Measurements from ENCODE around the gene RPS23.
"Not testable (repeated sequence)": the region's sequence is repeated elsewhere in the genome, so short reads cannot be mapped to it uniquely, and the experiment has no call there.

RPS23 gene

DNA sequence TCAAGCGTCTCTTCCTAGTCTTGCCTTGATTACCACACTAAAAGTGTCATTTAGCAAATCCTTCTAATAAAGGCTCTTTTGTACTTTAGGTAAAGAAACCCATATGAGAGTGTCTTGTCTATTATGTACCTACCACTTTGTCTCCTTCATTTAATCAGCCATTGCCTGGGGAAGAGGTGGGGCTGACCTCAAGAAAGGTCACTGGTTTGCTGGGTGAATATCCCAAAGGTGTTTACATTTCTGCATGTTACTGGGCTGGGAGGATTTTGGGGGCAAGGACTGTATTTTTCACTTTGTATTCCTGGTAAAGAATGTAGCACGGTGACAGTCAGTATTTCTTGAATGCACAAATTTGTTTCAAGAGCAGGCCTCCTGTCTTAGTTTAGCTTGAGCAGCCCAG lies 11.9 kb upstream of the RPS23 start:
- no peak for DNase-seq (ENCODE audit: low read depth in 4 of 4, low spot score in 1 of 4)

DNA sequence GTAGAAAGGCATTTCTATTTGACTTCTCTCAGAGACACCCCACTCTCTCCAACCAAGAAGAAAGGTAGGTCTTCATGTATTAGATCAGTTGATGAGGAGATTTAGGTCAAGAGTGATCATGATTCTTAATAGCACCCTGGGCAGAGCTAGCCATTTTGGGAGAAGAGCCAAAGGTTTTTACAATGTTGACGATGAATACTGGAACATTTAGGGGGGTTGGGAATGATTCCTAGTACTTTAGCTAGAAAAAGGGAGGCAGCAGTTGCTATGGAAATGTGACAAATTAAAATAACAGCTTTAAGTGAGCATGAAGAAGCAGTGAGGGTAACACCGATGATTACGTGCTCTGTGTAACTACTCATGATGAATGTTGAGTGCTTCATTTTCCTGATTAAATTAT lies 9.5 kb upstream of the RPS23 start:
- DNase-seq (ENCODE audit: low read depth in 4 of 4, low spot score in 1 of 4), result no peak

DNA sequence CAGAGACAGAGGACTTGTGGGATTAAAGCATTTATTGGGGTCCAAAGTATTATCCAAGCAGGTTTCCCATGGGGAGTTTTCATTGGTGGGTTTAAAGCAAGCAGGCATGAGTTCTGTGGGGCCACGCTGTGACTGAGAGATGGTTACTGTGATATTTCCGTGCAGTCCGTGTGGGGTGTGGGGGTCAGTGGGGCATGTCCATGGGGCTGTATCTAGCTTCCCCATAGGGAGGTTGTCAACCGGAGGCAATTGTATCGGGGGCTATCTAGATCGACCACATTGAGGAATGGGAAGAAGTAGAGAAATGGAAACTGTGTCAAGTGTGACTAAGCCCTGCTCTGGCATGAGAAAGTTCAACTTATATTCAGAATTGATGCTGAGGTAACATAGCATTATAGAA lies 7.1 kb upstream of the RPS23 start:
- no peak for DNase-seq (ENCODE audit: low read depth in 4 of 4, low spot score in 1 of 4)

DNA sequence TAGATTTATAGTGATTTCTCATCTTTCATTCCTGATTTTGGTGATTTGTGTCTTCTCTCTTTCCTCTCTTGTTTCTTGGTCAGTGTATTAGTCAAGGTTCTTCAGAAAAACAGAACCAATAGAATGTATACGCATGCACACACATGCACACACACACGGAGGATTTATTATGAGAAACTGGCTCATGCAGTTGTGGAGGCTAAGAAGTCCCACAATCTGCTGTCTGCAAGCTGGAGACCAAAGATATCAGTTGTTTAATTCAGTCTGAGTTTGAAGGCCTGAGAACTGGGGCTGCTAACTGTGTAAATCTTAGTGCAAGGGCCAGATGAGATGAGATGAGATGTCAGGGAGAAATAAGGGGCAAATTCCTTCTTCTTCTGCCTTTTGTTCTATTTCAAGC lies 5.7 kb upstream of the RPS23 start:
- no peak for DNase-seq (ENCODE audit: low read depth in 4 of 4, low spot score in 1 of 4)

DNA sequence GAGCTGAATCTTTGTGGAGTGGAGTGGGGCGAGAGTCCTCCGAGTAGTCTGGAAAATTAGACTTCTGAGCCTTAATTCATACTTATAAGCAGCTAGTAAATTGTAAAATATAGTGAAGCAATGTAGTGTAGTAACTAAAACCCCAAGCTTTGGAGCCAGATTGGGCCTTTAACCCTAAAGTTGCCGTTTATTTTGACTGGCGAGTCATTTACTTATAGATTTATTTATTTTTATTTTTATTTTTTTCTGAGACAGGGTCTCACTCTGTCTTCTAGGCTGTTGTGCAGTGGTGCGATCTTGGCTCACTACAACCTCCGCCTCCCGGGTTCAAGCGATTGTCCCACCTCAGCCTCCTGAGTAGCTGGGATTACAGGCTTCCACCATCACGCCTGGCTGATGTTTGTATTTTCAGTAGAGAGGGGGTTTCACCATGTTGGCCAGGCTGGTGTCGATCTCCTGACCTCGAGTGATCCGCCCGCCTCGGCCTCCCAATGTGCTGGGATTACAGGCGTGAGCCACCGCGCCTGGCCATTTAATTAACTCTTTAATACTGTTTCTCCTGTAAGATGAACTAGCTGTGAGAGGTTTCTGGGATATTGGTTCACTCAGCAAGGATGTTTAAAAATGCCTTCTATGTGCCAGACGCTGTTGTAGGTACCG lies 687 bp upstream of the RPS23 start:
- DNase-seq (ENCODE audit: low read depth in 4 of 4, low spot score in 1 of 4), result no peak

DNA sequence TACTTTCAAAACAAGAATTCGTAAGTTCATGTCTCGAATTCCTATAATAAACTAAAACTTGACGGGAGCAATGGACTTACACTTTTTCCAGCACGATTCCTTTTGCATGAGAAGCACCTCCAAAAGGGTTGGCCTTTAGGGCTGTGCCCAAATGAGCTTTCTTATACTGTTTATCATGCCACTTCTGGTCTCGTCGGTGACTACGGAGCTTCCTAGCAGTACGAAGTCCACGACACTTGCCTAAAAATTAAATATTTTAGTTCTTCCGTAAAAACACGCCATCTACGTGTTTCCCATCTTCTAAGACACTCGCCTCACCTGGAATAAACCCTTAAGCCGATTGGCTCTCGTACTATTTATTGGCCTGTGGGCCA lies 554 bp downstream of the RPS23 start:
- DNase-seq (ENCODE audit: low read depth in 4 of 4, low spot score in 1 of 4), result no peak

DNA sequence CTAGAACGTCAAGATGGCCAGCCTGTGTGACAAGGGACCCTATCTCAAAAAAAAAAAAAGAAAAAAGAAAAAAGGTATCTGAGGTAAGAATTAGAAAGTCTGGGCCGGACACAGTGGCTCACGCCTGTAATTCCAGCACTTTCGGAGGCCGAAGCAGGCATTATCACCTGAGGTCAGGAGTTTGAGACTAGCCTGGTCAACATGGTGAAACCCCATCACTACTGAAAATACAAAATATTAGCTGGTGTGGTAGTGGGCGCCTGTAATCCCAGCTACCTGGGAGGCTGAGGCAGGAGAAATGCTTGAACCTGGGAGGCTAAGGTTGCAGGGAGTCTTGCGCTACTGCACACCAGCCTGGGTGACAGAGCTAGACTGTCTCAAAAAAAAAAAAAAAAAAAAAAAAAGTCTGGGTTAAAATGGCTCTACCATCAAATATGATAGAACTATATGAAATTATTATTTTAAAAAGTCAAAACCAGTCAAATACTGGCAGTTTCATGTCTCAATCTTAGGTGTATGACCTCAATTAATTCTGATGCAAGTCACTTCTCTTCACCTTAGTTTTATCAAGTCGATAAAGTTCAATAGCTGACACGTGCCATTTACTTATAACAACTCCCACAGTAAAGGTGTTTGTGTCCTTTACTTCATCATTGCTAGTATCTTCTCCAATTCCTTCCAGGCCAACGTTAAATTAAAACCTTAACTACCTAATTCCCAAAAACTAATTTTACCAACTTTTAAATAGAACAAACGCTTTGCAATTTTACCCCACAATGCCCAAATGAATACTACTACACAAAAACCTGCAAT lies 1.1 kb downstream of the RPS23 start:
- DNase-seq (ENCODE audit: low read depth in 4 of 4, low spot score in 1 of 4), result no peak

DNA sequence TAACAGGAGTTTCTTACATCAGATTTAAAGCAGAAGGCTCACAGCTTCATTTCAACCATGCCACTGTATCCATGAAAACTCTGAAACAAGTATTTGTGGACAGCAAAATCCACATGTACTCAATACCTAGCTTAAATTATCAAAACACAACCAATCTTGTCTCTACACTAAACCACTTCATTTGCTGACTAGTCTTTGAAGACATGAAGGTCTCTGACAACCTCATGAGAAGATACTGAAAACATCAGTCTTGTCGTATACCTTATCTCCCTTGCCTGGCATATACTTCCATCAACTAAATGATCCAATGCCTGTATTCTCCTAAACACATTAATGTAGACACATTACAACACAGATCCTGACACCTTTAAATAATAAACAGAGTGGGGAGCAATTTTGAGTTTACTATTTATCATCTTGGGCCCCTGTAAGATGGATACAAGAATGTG lies 2.9 kb downstream of the RPS23 start:
- DNase-seq (ENCODE audit: low read depth in 4 of 4, low spot score in 1 of 4), result no peak

DNA sequence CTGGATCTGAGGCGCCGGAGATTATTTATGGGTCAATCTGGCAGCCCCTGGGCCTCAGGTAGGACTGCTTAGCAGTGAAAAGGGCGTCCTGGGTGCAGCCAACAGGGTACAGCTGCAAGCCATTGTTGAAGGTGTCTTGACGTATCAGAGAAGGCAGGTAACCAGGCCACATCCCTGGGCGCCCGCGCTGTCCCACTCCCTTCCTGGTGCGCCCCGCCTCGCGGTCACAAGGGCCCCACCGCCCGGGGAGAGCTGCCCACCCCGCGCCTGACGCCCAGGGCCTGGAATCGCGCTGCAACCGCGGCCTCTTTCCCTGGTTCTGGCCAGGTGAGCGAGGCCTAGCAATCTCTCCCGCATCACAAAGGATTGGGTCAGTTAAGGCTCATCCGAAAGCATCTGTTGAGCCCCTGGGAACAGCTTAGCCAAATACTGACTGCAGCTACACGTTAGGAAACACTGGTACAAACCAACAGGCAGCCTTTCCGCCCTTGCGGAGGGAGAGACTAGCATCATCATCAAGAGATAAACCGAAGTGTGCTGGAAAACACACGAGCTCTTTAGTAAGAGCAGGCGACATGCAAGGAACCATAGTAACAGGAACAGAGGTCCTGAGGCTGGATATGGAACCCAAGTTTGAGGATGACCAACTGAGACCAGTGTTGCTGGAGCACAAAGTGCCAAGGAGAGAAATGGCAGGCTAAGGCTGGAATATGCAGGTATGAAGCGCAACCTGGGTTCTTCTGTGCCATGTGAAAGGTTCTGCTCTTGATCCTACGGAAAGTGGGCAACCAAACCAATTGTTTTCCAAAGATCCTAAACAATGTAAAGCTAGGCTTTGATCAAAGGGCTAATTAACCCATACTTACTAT lies 3.6 kb downstream of the RPS23 start:
- DNase-seq (ENCODE audit: low read depth in 4 of 4, low spot score in 1 of 4), result peak in 1 of 4 experiments; percentile 13

DNA sequence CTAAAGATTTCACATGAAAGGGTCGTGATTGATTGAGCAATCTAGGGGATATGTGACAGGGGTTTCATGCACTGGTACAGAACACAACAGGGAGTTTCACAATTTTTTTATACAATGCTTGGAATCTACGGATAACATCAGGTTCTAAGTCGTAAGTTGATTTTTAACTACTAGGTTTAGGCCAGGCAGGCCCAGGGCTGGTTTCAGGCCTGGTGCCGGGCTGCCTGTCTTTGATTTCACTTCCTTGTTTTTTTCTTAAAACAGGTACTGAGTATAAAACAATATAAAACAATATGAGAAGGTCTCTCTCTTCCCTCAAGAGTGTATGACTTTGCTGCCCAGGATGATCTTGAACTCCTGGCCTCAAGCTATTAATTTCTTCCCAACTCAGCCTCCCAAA lies 4.7 kb downstream of the RPS23 start:
- not testable (repeated sequence) for DNase-seq (ENCODE audit: low read depth in 4 of 4, low spot score in 1 of 4)

DNA sequence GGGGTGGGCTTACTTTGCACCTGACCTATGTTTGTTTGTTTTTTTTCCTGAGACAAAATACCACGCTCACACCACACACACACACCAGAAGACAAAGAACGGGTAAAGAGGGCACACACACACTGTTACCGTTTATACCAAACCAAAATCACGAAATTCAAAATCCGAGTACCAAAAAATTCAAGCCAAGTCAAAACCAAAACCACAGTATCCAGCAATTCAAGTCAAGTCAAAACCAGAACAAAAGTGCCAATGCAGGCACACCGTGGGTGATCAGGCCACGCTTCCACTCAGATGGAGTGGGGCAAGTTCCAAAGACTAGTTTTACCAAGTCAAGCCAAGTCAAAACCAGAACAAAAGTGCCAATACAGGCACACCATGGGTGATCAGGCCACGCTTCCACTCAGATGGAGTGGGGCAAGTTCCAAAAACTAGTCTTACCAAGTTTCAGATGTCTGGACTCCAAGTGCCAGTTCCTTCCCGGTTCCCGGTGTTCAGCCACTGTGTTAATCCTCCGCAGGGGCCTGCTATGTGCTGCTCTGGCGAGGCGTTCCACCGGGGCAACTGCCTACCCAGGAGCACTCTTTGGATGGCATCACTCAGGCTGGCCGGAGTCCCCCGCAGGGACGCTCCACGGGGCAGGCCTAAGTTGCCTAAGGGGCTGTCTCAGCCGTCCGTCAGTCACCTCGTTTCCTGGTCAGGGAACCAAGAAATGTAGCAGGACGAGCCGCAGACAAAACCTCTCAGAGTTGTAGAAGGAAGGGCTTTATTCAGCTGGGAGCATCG lies 5.4 kb downstream of the RPS23 start:
- DNase-seq (ENCODE audit: low read depth in 4 of 4, low spot score in 1 of 4), result peak in 1 of 4 experiments; percentile 2

DNA sequence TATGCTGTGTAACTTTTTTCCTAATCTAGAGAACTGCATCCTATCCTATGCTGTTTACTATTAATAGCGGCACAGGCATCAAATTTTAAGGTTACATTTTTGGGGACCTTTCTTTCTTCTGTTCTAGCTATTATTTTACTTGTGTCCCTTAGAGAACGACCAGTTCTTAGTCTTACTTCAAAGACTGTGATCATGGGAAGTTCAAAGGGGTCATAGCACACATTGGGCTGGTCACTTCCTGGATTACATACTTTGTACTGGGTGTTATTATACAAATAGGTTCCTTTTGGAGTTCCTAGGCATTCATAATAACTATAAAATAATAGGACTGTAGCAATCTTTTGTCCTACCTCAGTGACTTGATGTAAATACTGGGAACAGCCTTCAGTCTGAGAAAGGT lies 8.8 kb downstream of the RPS23 start:
- DNase-seq (ENCODE audit: low read depth in 4 of 4, low spot score in 1 of 4), result not testable (repeated sequence)

DNA sequence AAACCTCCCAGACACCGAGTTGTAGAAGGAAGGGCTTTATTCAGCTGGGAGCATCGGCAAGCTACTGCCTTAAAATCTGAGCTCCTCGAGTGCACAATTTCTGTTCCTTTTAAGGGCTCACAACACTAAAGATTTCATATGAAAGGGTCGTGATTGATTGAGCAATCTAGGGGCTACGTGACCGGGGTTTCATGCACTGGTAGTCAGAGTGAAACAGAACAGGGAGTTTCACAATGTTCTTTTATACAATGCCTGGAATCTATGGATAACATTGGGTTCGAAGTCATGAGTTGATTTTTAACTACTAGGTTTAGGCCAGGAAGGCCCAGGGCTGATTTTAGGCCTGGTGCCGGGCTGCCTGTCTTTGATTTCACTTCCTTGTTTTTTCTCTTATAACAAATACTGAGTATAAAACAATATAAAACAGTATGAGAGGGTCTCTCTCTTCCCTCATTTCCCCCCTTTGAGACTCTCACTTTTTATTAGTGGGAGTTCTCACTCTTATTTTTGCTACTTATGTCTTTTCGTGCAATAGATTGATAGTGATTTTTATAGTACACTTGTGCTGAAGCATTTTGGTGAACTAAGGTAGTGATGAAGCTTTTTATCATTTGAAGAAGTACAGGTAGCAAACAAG lies 10.7 kb downstream of the RPS23 start:
- not testable (repeated sequence) for DNase-seq (ENCODE audit: low read depth in 4 of 4, low spot score in 1 of 4)

DNA sequence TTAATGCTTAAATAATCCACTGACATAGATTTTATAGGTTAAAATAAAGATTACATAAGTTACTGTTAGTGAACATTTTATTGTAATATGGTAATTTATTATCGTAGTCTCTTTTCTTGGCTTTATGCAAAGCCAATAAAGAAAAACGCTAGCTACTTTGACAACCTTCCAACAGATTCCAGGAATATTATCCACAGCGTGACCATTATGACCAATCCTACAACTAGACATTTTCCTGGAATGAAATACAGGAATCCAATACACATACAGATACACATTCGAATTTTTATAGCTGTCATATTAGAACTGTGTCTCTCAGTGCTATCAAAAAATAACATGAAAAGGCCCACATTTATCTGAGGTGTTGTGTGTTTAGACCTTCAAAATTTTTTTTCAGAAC lies 13.1 kb downstream of the RPS23 start:
- DNase-seq (ENCODE audit: low read depth in 4 of 4, low spot score in 1 of 4), result no peak

DNA sequence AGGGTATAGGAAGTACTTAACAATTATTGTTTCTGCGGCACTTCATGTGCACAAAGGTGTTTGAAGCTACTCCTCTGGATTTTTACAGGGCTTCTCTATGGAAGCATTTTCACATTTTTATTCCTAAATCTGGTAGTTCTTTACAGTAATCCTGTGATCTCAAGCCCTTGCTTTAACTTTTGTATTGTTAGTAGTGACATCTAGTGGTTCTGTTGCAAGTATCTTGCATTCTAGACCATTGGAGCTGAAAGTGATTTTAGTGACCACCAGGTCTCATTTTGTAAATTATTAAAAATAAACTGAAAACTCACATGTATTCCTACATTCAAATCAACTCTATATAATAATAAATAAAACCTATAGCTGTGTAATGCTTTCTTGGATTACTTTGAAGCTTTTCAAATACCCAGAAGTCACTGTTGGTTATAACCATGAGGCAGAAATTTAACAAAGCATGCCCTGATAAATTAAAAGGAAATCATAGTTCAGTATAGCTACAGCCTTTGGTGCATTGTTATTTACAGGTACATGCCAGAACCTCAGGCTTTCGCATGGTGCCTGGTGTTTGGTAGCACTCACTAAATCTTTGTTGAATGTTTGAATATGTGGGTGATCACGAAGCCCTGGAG lies 18.9 kb downstream of the RPS23 start:
- no peak for DNase-seq (ENCODE audit: low read depth in 4 of 4, low spot score in 1 of 4)

DNA sequence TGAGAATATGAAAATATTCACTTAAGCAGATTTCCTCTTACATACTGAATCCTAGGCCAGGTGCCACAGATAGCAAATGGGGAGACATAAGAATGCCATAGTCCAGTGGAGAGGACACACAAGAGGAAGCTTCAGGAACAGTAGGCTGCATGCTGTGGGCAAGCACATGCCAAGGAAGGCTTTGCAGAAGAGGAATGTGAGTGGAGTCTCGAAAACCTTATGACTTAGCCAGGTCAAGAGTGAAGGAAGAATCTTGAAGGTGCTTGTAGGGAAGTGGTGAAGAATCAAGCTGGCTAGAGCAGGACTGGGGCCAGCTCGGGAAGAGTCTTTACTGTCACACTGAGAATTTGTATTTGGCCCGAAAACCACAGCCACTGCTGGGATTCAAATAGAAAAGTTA lies 20.4 kb downstream of the RPS23 start:
- no peak for DNase-seq (ENCODE audit: low read depth in 4 of 4, low spot score in 1 of 4)

DNA sequence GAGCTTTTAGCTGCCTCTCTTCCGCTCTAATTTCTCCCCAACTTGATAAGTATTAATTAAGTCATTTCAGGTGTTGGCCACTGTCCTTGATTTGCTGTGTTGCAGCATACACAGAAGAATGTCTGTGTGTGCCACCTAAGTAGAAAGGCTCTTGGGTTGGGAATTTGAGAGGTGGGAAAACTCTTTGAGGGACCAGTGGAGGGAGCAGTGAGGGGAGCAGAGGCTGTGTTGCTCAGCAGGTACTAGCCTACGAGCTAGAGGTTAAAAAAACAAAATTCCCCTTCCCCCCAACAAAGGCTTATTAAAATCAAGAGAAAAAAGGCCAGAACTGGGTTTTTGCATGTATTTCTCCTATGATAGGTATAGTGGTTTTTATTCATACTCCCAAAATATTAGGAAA lies 20.9 kb downstream of the RPS23 start:
- DNase-seq (ENCODE audit: low read depth in 4 of 4, low spot score in 1 of 4), result no peak

DNA sequence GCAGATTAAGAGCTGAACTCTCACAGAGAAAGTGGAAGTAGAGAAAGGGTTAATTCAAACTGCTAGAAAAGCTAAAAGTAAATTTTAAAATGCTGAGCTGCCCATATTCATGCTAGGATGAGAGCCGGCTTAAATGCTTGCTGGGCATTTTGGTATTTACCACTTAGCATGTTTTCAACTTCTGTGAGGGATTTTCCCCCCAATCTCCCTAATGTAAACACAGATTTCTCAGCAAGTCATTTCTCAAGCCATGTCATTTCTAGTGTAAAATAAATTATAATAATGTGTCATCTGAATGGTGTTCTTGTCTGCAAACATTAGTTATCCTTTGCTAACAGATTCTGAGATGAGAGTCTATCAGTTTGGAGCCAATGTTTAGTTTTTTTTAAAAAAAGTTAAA lies 22.3 kb downstream of the RPS23 start:
- no peak for DNase-seq (ENCODE audit: low read depth in 4 of 4, low spot score in 1 of 4)

DNA sequence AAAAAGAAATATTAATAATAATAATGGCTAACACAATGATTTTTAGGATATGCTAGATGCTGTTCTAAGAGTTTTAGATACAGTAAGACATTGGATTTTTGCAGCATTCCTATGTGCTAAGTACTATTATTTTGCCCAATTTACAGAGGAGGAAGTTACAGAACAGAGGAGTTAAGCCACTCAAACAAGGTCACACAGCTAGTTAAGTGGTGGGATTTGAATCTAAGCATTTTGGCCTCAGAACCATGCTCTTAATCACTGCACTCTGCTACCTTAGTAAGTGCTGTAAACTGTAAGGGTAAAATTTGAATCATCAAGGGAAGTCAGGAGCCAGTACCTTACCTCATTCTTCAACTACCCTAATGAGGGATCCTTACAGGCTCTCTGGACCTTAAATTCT lies 25.4 kb downstream of the RPS23 start:
- DNase-seq (ENCODE audit: low read depth in 4 of 4, low spot score in 1 of 4), result no peak

DNA sequence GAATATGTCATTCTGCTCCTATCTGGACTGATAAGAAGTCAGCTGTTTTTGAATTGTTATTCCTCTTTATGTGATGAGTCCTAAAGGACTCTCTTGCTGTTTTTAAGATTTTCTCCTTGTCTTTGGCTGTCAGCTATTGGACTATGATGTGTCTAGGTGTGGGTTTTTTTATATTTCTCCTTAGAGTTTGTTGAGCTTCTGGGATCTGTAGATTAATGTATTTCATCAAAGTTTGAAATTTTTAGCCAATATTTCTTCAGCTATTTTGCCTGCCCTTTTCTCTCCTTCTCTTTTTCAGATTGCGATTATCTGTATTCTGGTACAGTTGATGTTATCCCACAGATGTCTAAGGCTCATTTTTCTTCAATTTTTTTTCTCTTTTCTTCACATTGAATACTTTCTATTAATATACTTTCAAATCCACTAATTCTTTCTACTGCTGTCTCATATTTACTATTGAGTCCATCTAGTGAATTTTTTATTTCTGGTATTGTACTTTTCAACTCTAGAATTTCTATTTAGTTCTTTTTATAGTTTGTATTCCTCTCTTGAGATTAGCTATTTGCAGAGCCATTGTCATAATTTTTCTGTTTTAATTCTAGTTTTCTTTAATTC lies 31.1 kb downstream of the RPS23 start:
- DNase-seq (ENCODE audit: low read depth in 4 of 4, low spot score in 1 of 4), result no peak

Measured in stimulated activated CD4-positive, alpha-beta T cell treated with anti-CD3 and anti-CD28 coated beads, Interleukin-1b, Interleukin-23, amount 100 ng/mL, for 24 hours (primary cell).